MM.1S (cell line): ENCODE results near the gene CLEC16A.

Experiments used
- DNase-seq: peaks from one replicate; pipeline ENCODE4 v3.0.0-alpha.2; 2015
- H2AFZ ChIP-seq: fragments of 300-600 bp; sonication (generic); 2 replicates; pipeline ENCODE4 v1.6.0; 2016; ENCODE audit warnings: antibody characterized with exemption, low read length
- H3F3A ChIP-seq: fragments of 300-600 bp; sonication (generic); 2 replicates; pipeline ENCODE4 v1.6.1; 2016; ENCODE audit warnings: mild to moderate bottlenecking, antibody characterized with exemption, low read length, moderate library complexity, mixed read lengths; ENCODE audit not compliant: insufficient read depth
- H3K27ac ChIP-seq: fragments of 300-600 bp; sonication (generic); 2 replicates; pipeline ENCODE4 v1.5.1; 2016; ENCODE audit warnings: mild to moderate bottlenecking, low read length
- H3K27me3 ChIP-seq: fragments of 300-600 bp; sonication (generic); replicated peaks from 2 replicates; pipeline ENCODE4 v1.6.0; 2016; ENCODE audit warnings: low read length; ENCODE audit not compliant: insufficient read depth
- H3K36me3 ChIP-seq: fragments of 300-600 bp; sonication (generic); replicated peaks from 2 replicates; pipeline ENCODE4 v1.6.1; 2016; ENCODE audit warnings: mild to moderate bottlenecking, low read length, mixed read lengths; ENCODE audit not compliant: insufficient read depth
- H3K4me1 ChIP-seq: fragments of 300-600 bp; sonication (generic); 2 replicates; pipeline ENCODE4 v1.6.1; 2016; ENCODE audit warnings: low read length, mixed read lengths
- H3K4me2 ChIP-seq: fragments of 300-600 bp; sonication (generic); 2 replicates; pipeline ENCODE4 v1.6.0; 2016; ENCODE audit warnings: low read depth, low read length
- H3K4me3 ChIP-seq: fragments of 300-600 bp; sonication (generic); 2 replicates; pipeline ENCODE4 v1.5.1; 2016; ENCODE audit warnings: low read length, mixed read lengths
- H3K79me2 ChIP-seq: fragments of 300-600 bp; sonication (generic); 2 replicates; pipeline ENCODE4 v1.6.1; 2016; ENCODE audit warnings: mixed run types, low read length, mixed read lengths
- H3K9ac ChIP-seq: fragments of 300-600 bp; sonication (generic); 2 replicates; pipeline ENCODE4 v1.6.1; 2016; ENCODE audit warnings: low read length, mixed read lengths
- H3K9me2 ChIP-seq: fragments of 300-600 bp; sonication (generic); replicated peaks from 2 replicates; pipeline ENCODE4 v1.6.1; 2016; ENCODE audit warnings: mild to moderate bottlenecking, low read length, mixed read lengths; ENCODE audit not compliant: insufficient read depth
- H3K9me3 ChIP-seq: fragments of 300-600 bp; sonication (generic); replicated peaks from 2 replicates; pipeline ENCODE4 v1.6.1; 2016; ENCODE audit warnings: mild to moderate bottlenecking, low read length, mixed read lengths; ENCODE audit not compliant: insufficient read depth
- H4K20me1 ChIP-seq: fragments of 300-600 bp; sonication (generic); 2 replicates; pipeline ENCODE4 v1.6.1; 2016; ENCODE audit warnings: mild to moderate bottlenecking, low read length, moderate library complexity, mixed read lengths; ENCODE audit not compliant: insufficient read depth
- CTCF ChIP-seq: fragments of 300-600 bp; sonication (generic); IDR thresholded peaks from 2 replicates; pipeline ENCODE4 v1.5.1; 2016; ENCODE audit warnings: antibody characterized with exemption, low read length, mixed read lengths
- EZH2 ChIP-seq: fragments of 300-600 bp; sonication (generic); optimal IDR thresholded peaks from 2 replicates; pipeline ENCODE3; 2017; ENCODE audit warnings: low read depth, mild to moderate bottlenecking, antibody characterized with exemption, low read length, mixed read lengths
- EZH2phosphoT487 ChIP-seq: fragments of 300-600 bp; sonication (generic); IDR thresholded peaks from 2 replicates; pipeline ENCODE4 v1.6.1; 2018; ENCODE audit warnings: antibody characterized with exemption, low read length

Gene CLEC16A

GRCh38 chr16:10978124-10978523 lies 33.8 kb downstream of the CLEC16A start:
- TF ChIP-seq EZH2phosphoT487 (no peak), EZH2 (no peak)
- Histone ChIP-seq H2AFZ (no peak overlapping the region), H3K9ac (no peak overlapping the region), H3K9me3 (no peaks in the 10 kb centered on the region), H3F3A (no peaks in the 10 kb centered on the region), H3K9me2 (no peaks in the 10 kb centered on the region), H3K4me1 (no peaks in the 10 kb centered on the region), H4K20me1 (no peaks in the 10 kb centered on the region), H3K79me2 (no peaks in the 10 kb centered on the region), H3K27ac (no peak overlapping the region), H3K36me3 (no peaks in the 10 kb centered on the region), H3K4me2 (no peak overlapping the region), H3K27me3 (no peaks in the 10 kb centered on the region), H3K4me3 (no peak overlapping the region)
- no peak for DNase-seq

GRCh38 chr16:10978871-10979446 lies 34.6 kb downstream of the CLEC16A start:
- no peaks in the 10 kb centered on the region for H3K9me3 ChIP-seq
- no peak for DNase-seq
- no peak overlapping the region for H3K9ac ChIP-seq
- H2AFZ ChIP-seq, result no peak overlapping the region
- no peak overlapping the region for H3K4me2 ChIP-seq
- TF ChIP-seq CTCF (no peak), EZH2phosphoT487 (no peak), EZH2 (no peak)
- no peaks in the 10 kb centered on the region for H3K79me2 ChIP-seq
- no peaks in the 10 kb centered on the region for H4K20me1 ChIP-seq
- H3K36me3 ChIP-seq, result no peaks in the 10 kb centered on the region
- H3K9me2 ChIP-seq, result no peaks in the 10 kb centered on the region
- no peaks in the 10 kb centered on the region for H3K27me3 ChIP-seq
- no peak overlapping the region for H3K27ac ChIP-seq
- peaks cover 7% of the 10 kb centered on the region for H3K4me1 ChIP-seq
- H3K4me3 ChIP-seq, result no peak overlapping the region
- H3F3A ChIP-seq, result peaks cover 5% of the 10 kb centered on the region; the same call in 1 of the 2 replicates

DNA sequence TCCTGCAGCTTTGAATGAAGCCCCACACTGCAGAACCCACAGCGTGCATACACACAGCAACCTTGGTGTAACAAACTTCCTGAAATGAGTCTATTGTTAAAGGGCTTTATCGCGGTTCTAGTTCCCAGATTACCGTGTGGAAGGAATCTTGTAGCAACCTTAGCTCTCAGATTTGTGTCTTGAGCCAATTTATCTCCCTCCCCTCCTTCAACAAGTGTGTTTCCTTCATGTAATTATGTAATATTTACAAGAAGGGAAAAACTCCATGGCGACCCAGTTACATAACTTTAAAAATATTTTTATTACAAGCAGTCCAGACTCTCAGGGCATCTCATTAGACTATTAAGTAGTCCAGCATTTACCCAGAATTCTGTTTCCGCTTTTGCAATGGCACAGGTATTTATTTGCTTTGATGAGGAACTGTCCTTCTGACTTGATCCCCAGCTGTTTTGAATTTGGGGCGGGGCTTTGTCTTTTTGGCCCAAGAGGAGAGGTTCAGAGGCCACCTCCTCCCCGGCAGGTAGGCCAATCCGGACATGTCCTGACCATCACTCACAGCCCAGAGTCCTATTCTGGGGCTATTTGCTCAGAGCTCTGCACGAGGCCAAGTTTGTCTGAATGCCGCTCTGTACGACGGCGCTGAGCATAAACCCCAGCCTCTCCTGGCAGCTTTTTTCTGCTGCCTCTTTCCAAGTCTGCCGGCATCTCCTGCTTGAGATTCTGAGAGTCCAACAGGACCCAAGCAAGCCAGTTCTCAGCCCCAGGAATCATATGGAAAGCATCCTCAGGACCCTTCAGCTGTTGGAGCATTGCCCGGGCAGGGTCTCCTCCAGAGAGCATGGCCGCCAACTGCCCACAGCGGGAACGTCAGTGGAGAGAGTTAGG lies 35.6 kb downstream of the CLEC16A start:
- no peaks in the 10 kb centered on the region for H3K36me3 ChIP-seq
- H3K27me3 ChIP-seq, result no peaks in the 10 kb centered on the region
- H3K27ac ChIP-seq, result no peak overlapping the region
- H4K20me1 ChIP-seq, result no peaks in the 10 kb centered on the region
- no peak overlapping the region for H2AFZ ChIP-seq
- H3K9me3 ChIP-seq, result no peaks in the 10 kb centered on the region
- no peaks in the 10 kb centered on the region for H3K9me2 ChIP-seq
- no peak for DNase-seq
- H3K4me2 ChIP-seq, result no peak overlapping the region
- H3K4me3 ChIP-seq, result no peak overlapping the region
- no peak overlapping the region for H3K9ac ChIP-seq
- H3K4me1 ChIP-seq, result peaks cover 14% of the 10 kb centered on the region
- peaks cover 9% of the 10 kb centered on the region; the same call in 1 of the 2 replicates for H3F3A ChIP-seq
- no peaks in the 10 kb centered on the region for H3K79me2 ChIP-seq
- no peak for TF ChIP-seq EZH2
- no peak for TF ChIP-seq EZH2phosphoT487
- no peak for TF ChIP-seq CTCF
